ENCODE measurements around the gene NDUFC2. TPM values are rescaled to one million over a fixed set of nuclear protein-coding genes. Genes with fewer than 3 reads are reported as not detected.

NDUFC2 gene
- total and polyA plus RNA-seq, 2 of the 13 experiments (the other 11 are each of a cell fraction or from before 2014, with no cell fraction given): 256 to 363 TPM

DNA sequence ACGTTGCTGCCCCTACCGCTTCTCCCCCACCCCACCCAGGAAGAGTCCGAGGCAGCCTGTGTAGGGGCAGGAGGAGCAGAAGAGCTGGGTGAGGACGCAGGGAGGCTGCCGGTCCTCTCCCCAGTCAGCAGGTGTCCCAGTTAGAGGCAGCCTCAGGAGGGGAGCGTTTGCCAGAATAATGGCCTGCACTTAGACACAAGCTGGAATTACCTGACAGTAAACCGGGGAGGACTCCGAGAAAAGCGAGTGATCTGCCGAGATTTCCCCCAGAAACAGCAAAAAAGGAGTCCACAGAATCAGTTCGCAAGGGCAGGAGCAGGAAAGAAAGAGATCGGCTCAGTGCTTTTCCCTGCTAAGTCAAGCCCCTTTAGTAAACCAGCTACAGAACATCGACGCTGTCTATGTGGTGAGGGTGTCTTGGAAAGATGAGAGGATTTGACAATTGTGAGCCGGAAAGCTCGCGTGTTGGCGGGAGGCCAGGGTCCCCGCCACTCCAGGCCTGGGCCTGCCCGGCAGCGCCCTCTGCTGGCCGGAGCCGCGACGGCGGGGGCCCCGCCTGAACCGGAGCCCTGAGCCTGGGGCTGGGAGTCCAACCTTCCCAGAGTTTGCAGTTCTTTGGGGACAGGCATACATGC, 33.7 kb downstream of the NDUFC2 start (continued):
- TF ChIP-seq GZF1 (CRISPR knock-in tag; IDR thresholded peaks at IDR 0.05): peak; percentile 82
- no peak; the same call in none of the 2 replicates for TF ChIP-seq TGIF2 (CRISPR knock-in tag; IDR thresholded peaks at IDR 0.05)
- TF ChIP-seq ZNF7 (CRISPR knock-in tag; IDR thresholded peaks at IDR 0.05): no peak
- TF ChIP-seq KLF11 (CRISPR knock-in tag; IDR thresholded peaks at IDR 0.05): no peak
- peak; percentile 60; the same call in 1 of the 2 replicates for TF ChIP-seq GATAD1 (CRISPR knock-in tag; IDR thresholded peaks at IDR 0.05)
- peak; percentile 59; the same call in 1 of the 2 replicates for TF ChIP-seq SOX5 (CRISPR knock-in tag; IDR thresholded peaks at IDR 0.05; ENCODE audit: borderline replicate concordance)
- peak; percentile 67 for TF ChIP-seq REPIN1 (CRISPR knock-in tag; IDR thresholded peaks at IDR 0.05; ENCODE audit: borderline replicate concordance, low read depth)
- no peak for TF ChIP-seq ZNF138 (CRISPR knock-in tag; IDR thresholded peaks at IDR 0.05; ENCODE audit: low read depth)
- peak; percentile 16 for TF ChIP-seq CBX1 (IDR thresholded peaks at IDR 0.05; ENCODE audit: low read depth)
- no peak for TF ChIP-seq MEIS2 (CRISPR knock-in tag; IDR thresholded peaks at IDR 0.05)
- peak; percentile 88 for TF ChIP-seq ZBTB38 (CRISPR knock-in tag; IDR thresholded peaks at IDR 0.05)
- no peak for TF ChIP-seq MED13 (CRISPR knock-in tag; IDR thresholded peaks at IDR 0.05)
- TF ChIP-seq ZNF570 (CRISPR knock-in tag; IDR thresholded peaks at IDR 0.05; ENCODE audit: borderline replicate concordance): 0 out of 2 replicates have a peak, but pooled peaks have one; percentile 50
- no peak for TF ChIP-seq NAIF1 (CRISPR knock-in tag; IDR thresholded peaks at IDR 0.05; ENCODE audit: borderline replicate concordance)
- TF ChIP-seq PHF5A (CRISPR knock-in tag; IDR thresholded peaks at IDR 0.05; ENCODE audit: low read depth, unreplicated experiment): peak; percentile 35
- TF ChIP-seq, protein P1, sequence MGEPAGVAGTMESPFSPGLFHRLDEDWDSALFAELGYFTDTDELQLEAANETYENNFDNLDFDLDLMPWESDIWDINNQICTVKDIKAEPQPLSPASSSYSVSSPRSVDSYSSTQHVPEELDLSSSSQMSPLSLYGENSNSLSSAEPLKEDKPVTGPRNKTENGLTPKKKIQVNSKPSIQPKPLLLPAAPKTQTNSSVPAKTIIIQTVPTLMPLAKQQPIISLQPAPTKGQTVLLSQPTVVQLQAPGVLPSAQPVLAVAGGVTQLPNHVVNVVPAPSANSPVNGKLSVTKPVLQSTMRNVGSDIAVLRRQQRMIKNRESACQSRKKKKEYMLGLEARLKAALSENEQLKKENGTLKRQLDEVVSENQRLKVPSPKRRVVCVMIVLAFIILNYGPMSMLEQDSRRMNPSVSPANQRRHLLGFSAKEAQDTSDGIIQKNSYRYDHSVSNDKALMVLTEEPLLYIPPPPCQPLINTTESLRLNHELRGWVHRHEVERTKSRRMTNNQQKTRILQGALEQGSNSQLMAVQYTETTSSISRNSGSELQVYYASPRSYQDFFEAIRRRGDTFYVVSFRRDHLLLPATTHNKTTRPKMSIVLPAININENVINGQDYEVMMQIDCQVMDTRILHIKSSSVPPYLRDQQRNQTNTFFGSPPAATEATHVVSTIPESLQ (CRISPR knock-in tag; conservative IDR thresholded peaks at IDR 0.05): no peak
- peak; percentile 54; the same call in 1 of the 2 replicates for TF ChIP-seq ARNTL (CRISPR knock-in tag; IDR thresholded peaks at IDR 0.05)
- peak; percentile 92 for TF ChIP-seq FOXC1 (CRISPR knock-in tag; IDR thresholded peaks at IDR 0.05; ENCODE audit: borderline replicate concordance)
- TF ChIP-seq ZNF773 (CRISPR knock-in tag; IDR thresholded peaks at IDR 0.05; ENCODE audit: borderline replicate concordance): no peak
- TF ChIP-seq FOSL1 (CRISPR knock-in tag; IDR thresholded peaks at IDR 0.05; ENCODE audit: borderline replicate concordance): no peak
- TF ChIP-seq ZSCAN22 (CRISPR knock-in tag; IDR thresholded peaks at IDR 0.05): 0 out of 2 replicates have a peak, but pooled peaks have one; percentile 36
- TF ChIP-seq, protein P2, sequence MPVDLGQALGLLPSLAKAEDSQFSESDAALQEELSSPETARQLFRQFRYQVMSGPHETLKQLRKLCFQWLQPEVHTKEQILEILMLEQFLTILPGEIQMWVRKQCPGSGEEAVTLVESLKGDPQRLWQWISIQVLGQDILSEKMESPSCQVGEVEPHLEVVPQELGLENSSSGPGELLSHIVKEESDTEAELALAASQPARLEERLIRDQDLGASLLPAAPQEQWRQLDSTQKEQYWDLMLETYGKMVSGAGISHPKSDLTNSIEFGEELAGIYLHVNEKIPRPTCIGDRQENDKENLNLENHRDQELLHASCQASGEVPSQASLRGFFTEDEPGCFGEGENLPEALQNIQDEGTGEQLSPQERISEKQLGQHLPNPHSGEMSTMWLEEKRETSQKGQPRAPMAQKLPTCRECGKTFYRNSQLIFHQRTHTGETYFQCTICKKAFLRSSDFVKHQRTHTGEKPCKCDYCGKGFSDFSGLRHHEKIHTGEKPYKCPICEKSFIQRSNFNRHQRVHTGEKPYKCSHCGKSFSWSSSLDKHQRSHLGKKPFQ (CRISPR knock-in tag; IDR thresholded peaks at IDR 0.05; ENCODE audit: insufficient replicate concordance): no peak
- no peak for TF ChIP-seq FOXO4 (CRISPR knock-in tag; conservative IDR thresholded peaks at IDR 0.05)
